GM21447 (cell line): Measurements from ENCODE around the gene RBM20.

Source experiments
- ATAC-seq: cut with Tn5 transposase; IDR thresholded peaks from one replicate; pipeline ENCODE4 v1.9.1; 2021; ENCODE audit not compliant: unreplicated experiment

RBM20 gene

GRCh38 chr10:110845756-110846620 is 201.9 kb downstream of the RBM20 start:
- ATAC-seq, result no peak

GRCh38 chr10:110847374-110847773 is 203.2 kb downstream of the RBM20 start:
- ATAC-seq, result no peak

- ATAC-seq, result no peak
Observed at GRCh38 chr10:110848106-110848505, 204.0 kb downstream of the RBM20 start.

GRCh38 chr10:110850099-110850498 is 206.0 kb downstream of the RBM20 start:
- ATAC-seq, result no peak

- no peak for ATAC-seq
Observed at GRCh38 chr10:110851020-110851612, 207.0 kb downstream of the RBM20 start.

GRCh38 chr10:110852255-110852896 is 208.2 kb downstream of the RBM20 start:
- ATAC-seq, result no peak

- no peak for ATAC-seq
Observed at GRCh38 chr10:110852947-110853346, 208.8 kb downstream of the RBM20 start.

- ATAC-seq, result no peak
Observed at GRCh38 chr10:110853921-110854605, 209.9 kb downstream of the RBM20 start.

- ATAC-seq, result peak; percentile 54
Observed at GRCh38 chr10:110857265-110858171, 213.4 kb downstream of the RBM20 start.

- no peak for ATAC-seq
Observed at GRCh38 chr10:110858297-110858934, 214.3 kb downstream of the RBM20 start.

GRCh38 chr10:110859206-110859972 is 215.3 kb downstream of the RBM20 start:
- ATAC-seq, result no peak

- no peak for ATAC-seq
Observed at GRCh38 chr10:110859973-110860376, 215.8 kb downstream of the RBM20 start.

GRCh38 chr10:110860576-110861241 is 216.6 kb downstream of the RBM20 start:
- ATAC-seq, result peak; percentile 46

- ATAC-seq, result no peak
Observed at GRCh38 chr10:110861476-110861875, 217.3 kb downstream of the RBM20 start.

- ATAC-seq, result no peak
Observed at GRCh38 chr10:110861930-110862649, 218.0 kb downstream of the RBM20 start.

- no peak for ATAC-seq
Observed at GRCh38 chr10:110862961-110863360, 218.8 kb downstream of the RBM20 start.

GRCh38 chr10:110863361-110863760 is 219.2 kb downstream of the RBM20 start:
- no peak for ATAC-seq

GRCh38 chr10:110863956-110864355 is 219.8 kb downstream of the RBM20 start:
- no peak for ATAC-seq
